HepG2 (cell line): ENCODE measurements around the gene GPSM1. TPM values are rescaled to one million over a fixed set of nuclear protein-coding genes. Genes with fewer than 3 reads are reported as not detected.

ENCODE experiments used
- GATA4 ChIP-seq: sonication (generic); IDR thresholded peaks from 2 replicates; pipeline ENCODE4 v1.6.1; 2016; ENCODE audit warnings: antibody characterized with exemption, low read depth, borderline replicate concordance
- GTF2F1 ChIP-seq: fragments of 150-350 bp; IDR thresholded peaks from 2 replicates; pipeline ENCODE4 v1.6.1; 2014; ENCODE audit warnings: low read length
- ISX ChIP-seq: sonication (generic); formaldehyde crosslinking; conservative IDR thresholded peaks from 2 replicates; pipeline ENCODE4 v1.5.0; 2020; ENCODE audit warnings: missing genetic modification reagents
- MAF1 ChIP-seq: sonication (generic); formaldehyde crosslinking; IDR thresholded peaks from 2 replicates; pipeline ENCODE4 v1.5.0; 2020; ENCODE audit warnings: missing genetic modification reagents, borderline replicate concordance
- MAZ ChIP-seq, 2 experiments: sonication (generic) in 1 of 2; formaldehyde crosslinking in 1 of 2; IDR thresholded peaks; 2 replicates each; pipeline versions ENCODE4 v1.5.0 to v1.6.1; 2012 to 2020; ENCODE audit warnings: low read depth in 2 of 2, mild to moderate bottlenecking in 2 of 2, borderline replicate concordance in 1 of 2, improper control_type of control experiment in 1 of 2, low read length in 1 of 2, missing genetic modification reagents in 1 of 2, moderate library complexity in 1 of 2
- MNT ChIP-seq: fragments of 450-650 bp; IDR thresholded peaks from 2 replicates; pipeline ENCODE4 v1.6.1; 2016
- MTF1 ChIP-seq: sonication (generic); formaldehyde crosslinking; IDR thresholded peaks from 2 replicates; pipeline ENCODE4 v1.5.0; 2020; ENCODE audit warnings: missing genetic modification reagents
- NFAT5 ChIP-seq: sonication (generic); formaldehyde crosslinking; IDR thresholded peaks from 2 replicates; pipeline ENCODE4 v1.4.0; 2020; ENCODE audit warnings: missing genetic modification reagents
- RFX1 ChIP-seq: fragments of 450-650 bp; IDR thresholded peaks from 2 replicates; pipeline ENCODE4 v1.6.1; 2017
- RXRA ChIP-seq: sonication (generic); formaldehyde crosslinking; IDR thresholded peaks from 2 replicates; pipeline ENCODE4 v1.5.1; 2020; ENCODE audit warnings: missing genetic modification reagents
- ZNF263 ChIP-seq: sonication (generic); formaldehyde crosslinking; IDR thresholded peaks from 2 replicates; pipeline ENCODE4 v1.4.0; 2020; ENCODE audit warnings: missing genetic modification reagents
- ZNF563 ChIP-seq: sonication (generic); formaldehyde crosslinking; IDR thresholded peaks from 2 replicates; pipeline ENCODE4 v1.8.0; 2022; ENCODE audit warnings: mild to moderate bottlenecking, moderate library complexity, missing genetic modification reagents
- ZNF660 ChIP-seq: sonication (generic); formaldehyde crosslinking; IDR thresholded peaks from 2 replicates; pipeline ENCODE4 v1.5.1; 2020; ENCODE audit warnings: mild to moderate bottlenecking, low read depth, missing genetic modification reagents, borderline replicate concordance
- ZNF713 ChIP-seq: sonication (generic); formaldehyde crosslinking; IDR thresholded peaks from 2 replicates; pipeline ENCODE4 v1.4.0; 2020; ENCODE audit warnings: mild to moderate bottlenecking, missing genetic modification reagents
- ZSCAN21 ChIP-seq: sonication (generic); formaldehyde crosslinking; IDR thresholded peaks from 2 replicates; pipeline ENCODE4 v1.8.0; 2022; ENCODE audit warnings: mild to moderate bottlenecking, missing genetic modification reagents, moderate library complexity, borderline replicate concordance
- ZSCAN25 ChIP-seq: sonication (generic); formaldehyde crosslinking; IDR thresholded peaks from 2 replicates; pipeline ENCODE4 v1.8.0; 2022; ENCODE audit warnings: mild to moderate bottlenecking, missing genetic modification reagents
- polyA plus RNA-seq, 8 experiments: library from polyadenylated mRNA; depleted of rRNA in 3 of 8; stranded (reverse) in 7 of 8; unstranded in 1 of 8; fragments of >200 nt; fragmentation: Illumina TruSeq in 4 of 8; extraction: Trizol in 4 of 8; gene quantifications; 2 replicates each; pipeline versions ENCODE4 v1.2.1 to v1.2.3, GENCODE V29; 2011 to 2016; ENCODE audit warnings: low read depth in 4 of 8, missing spikeins in 1 of 8, mixed read lengths in 1 of 8; ENCODE audit not compliant: insufficient read depth in 1 of 8
- total RNA-seq, 5 experiments: library from RNA; depleted of rRNA; stranded (reverse); fragments of >200 nt; fragmentation: Illumina TruSeq; extraction: Trizol; gene quantifications; 2 replicates each; pipeline ENCODE4 v1.2.3, GENCODE V29; 2016; ENCODE audit warnings: low read depth in 1 of 5
- TF ChIP-seq, protein P1 (sequence below): sonication (generic); formaldehyde crosslinking; IDR thresholded peaks from 2 replicates; pipeline ENCODE4 v1.4.0; 2020; ENCODE audit warnings: mild to moderate bottlenecking, missing genetic modification reagents
- TF ChIP-seq, protein P2 (sequence below): sonication (generic); formaldehyde crosslinking; IDR thresholded peaks from 2 replicates; pipeline ENCODE4 v1.5.1; 2020; ENCODE audit warnings: mild to moderate bottlenecking, missing genetic modification reagents, moderate library complexity

The GPSM1 gene
- total and polyA plus RNA-seq, 2 of the 13 experiments (the other 11 are each of a cell fraction or from before 2014, with no cell fraction given), result 1.0 to 2.4 TPM

GRCh38 chr9:136339173-136339957 lies 12.0 kb downstream of the GPSM1 start (continued):
- TF ChIP-seq NFAT5 (no peak), ZSCAN21 (CRISPR knock-in tag) (no peak), RFX1 (no peak), ZSCAN25 (peak; percentile 27; the same call in 1 of the 2 replicates), MTF1 (CRISPR knock-in tag) (no peak), ZNF713 (CRISPR knock-in tag) (no peak), ZNF563 (CRISPR knock-in tag) (no peak), MNT (no peak), ZNF660 (CRISPR knock-in tag) (no peak), ZNF263 (CRISPR knock-in tag) (no peak), MAZ (IDR thresholded peaks at IDR 0.05; ENCODE audit: borderline replicate concordance, low read depth, low read length) (no peak), MAZ (CRISPR knock-in tag; IDR thresholded peaks at IDR 0.05; ENCODE audit: low read depth) (0 out of 2 replicates have a peak, but pooled peaks have one; percentile 25), ISX (CRISPR knock-in tag) (no peak), GTF2F1 (no peak), MAF1 (CRISPR knock-in tag) (no peak), RXRA (no peak), GATA4 (no peak)
- TF ChIP-seq, protein P1, sequence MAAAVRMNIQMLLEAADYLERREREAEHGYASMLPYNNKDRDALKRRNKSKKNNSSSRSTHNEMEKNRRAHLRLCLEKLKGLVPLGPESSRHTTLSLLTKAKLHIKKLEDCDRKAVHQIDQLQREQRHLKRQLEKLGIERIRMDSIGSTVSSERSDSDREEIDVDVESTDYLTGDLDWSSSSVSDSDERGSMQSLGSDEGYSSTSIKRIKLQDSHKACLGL (CRISPR knock-in tag), result no peak
- TF ChIP-seq, protein P2, sequence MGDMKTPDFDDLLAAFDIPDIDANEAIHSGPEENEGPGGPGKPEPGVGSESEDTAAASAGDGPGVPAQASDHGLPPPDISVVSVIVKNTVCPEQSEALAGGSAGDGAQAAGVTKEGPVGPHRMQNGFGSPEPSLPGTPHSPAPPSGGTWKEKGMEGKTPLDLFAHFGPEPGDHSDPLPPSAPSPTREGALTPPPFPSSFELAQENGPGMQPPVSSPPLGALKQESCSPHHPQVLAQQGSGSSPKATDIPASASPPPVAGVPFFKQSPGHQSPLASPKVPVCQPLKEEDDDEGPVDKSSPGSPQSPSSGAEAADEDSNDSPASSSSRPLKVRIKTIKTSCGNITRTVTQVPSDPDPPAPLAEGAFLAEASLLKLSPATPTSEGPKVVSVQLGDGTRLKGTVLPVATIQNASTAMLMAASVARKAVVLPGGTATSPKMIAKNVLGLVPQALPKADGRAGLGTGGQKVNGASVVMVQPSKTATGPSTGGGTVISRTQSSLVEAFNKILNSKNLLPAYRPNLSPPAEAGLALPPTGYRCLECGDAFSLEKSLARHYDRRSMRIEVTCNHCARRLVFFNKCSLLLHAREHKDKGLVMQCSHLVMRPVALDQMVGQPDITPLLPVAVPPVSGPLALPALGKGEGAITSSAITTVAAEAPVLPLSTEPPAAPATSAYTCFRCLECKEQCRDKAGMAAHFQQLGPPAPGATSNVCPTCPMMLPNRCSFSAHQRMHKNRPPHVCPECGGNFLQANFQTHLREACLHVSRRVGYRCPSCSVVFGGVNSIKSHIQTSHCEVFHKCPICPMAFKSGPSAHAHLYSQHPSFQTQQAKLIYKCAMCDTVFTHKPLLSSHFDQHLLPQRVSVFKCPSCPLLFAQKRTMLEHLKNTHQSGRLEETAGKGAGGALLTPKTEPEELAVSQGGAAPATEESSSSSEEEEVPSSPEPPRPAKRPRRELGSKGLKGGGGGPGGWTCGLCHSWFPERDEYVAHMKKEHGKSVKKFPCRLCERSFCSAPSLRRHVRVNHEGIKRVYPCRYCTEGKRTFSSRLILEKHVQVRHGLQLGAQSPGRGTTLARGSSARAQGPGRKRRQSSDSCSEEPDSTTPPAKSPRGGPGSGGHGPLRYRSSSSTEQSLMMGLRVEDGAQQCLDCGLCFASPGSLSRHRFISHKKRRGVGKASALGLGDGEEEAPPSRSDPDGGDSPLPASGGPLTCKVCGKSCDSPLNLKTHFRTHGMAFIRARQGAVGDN, result peak; percentile 49
